Measurements from ENCODE around the gene PEX26. TPM values are rescaled to one million over a fixed set of nuclear protein-coding genes. Genes with fewer than 3 reads are reported as not detected.

PEX26 gene
- polyA plus RNA-seq, 1 donor from 2014 or later, result 30.2 TPM

- Histone ChIP-seq H3K4me3 (ENCODE audit: low read length) (no peak overlapping the region), H3F3A (ENCODE audit: insufficient read depth, low read length, poor library complexity, severe bottlenecking) (no peaks in the 10 kb centered on the region), H3K4me2 (ENCODE audit: low read length) (no peak overlapping the region), H3K36me3 (ENCODE audit: insufficient read depth, low read length) (no peaks in the 10 kb centered on the region), H3K9me3 (ENCODE audit: low read length) (no peaks in the 10 kb centered on the region), H3K27me3 (ENCODE audit: insufficient read depth, low read depth, low read length) (no peaks in the 10 kb centered on the region), H3K79me2 (replicated peaks; ENCODE audit: insufficient read depth, low read length) (peaks cover 10% of the 10 kb centered on the region), H4K20me1 (ENCODE audit: insufficient read depth) (no peaks in the 10 kb centered on the region), H3K9ac (ENCODE audit: low read length) (no peak overlapping the region), H3K27ac (ENCODE audit: low read length) (no peak overlapping the region), H3K9me2 (ENCODE audit: insufficient read depth, low read length) (no peaks in the 10 kb centered on the region), H2AFZ (ENCODE audit: low read depth, low read length) (no peak overlapping the region)
- TF ChIP-seq CTCF (IDR thresholded peaks at IDR 0.05; ENCODE audit: poor library complexity, severe bottlenecking), result no peak
- no peak for TF ChIP-seq REST (IDR thresholded peaks at IDR 0.05; ENCODE audit: borderline replicate concordance)
These were observed 2.0 kb downstream of the PEX26 start for GRCh38 chr22:18079706-18080233.

GRCh38 chr22:18081416-18081815 is 3.6 kb downstream of the PEX26 start:
- peaks cover 10% of the 10 kb centered on the region for H3K79me2 ChIP-seq (replicated peaks; ENCODE audit: insufficient read depth, low read length)
- H3K36me3 ChIP-seq (ENCODE audit: insufficient read depth, low read length), result no peaks in the 10 kb centered on the region
- H3K4me3 ChIP-seq (ENCODE audit: low read length), result no peak overlapping the region
- no peak overlapping the region for H3K4me2 ChIP-seq (ENCODE audit: low read length)
- TF ChIP-seq SMC3 (conservative IDR thresholded peaks at IDR 0.05; ENCODE audit: poor library complexity) (no peak), EZH2 (IDR thresholded peaks at IDR 0.05; ENCODE audit: borderline replicate concordance, insufficient read depth, low read length, poor library complexity, severe bottlenecking) (no peak), EP300 (conservative IDR thresholded peaks at IDR 0.05; ENCODE audit: poor library complexity, severe bottlenecking) (no peak), TAF1 (IDR thresholded peaks at IDR 0.05; ENCODE audit: low read depth) (no peak), POLR2AphosphoS5 (IDR thresholded peaks at IDR 0.05) (no peak), CTCF (IDR thresholded peaks at IDR 0.05; ENCODE audit: poor library complexity, severe bottlenecking) (no peak), REST (IDR thresholded peaks at IDR 0.05; ENCODE audit: borderline replicate concordance) (no peak), MXI1 (conservative IDR thresholded peaks at IDR 0.05; ENCODE audit: poor library complexity, severe bottlenecking) (no peak), RAD21 (conservative IDR thresholded peaks at IDR 0.05) (no peak)
- H3K9me2 ChIP-seq (ENCODE audit: insufficient read depth, low read length), result no peaks in the 10 kb centered on the region
- no peak overlapping the region for H3K9ac ChIP-seq (ENCODE audit: low read length)
- H2AFZ ChIP-seq (ENCODE audit: low read depth, low read length), result no peak overlapping the region
- H4K20me1 ChIP-seq (ENCODE audit: insufficient read depth), result no peaks in the 10 kb centered on the region
- no peaks in the 10 kb centered on the region for H3K9me3 ChIP-seq (ENCODE audit: low read length)
- H3F3A ChIP-seq (ENCODE audit: insufficient read depth, low read length, poor library complexity, severe bottlenecking), result no peaks in the 10 kb centered on the region
- H3K27ac ChIP-seq (ENCODE audit: low read length), result no peak overlapping the region
- H3K27me3 ChIP-seq (ENCODE audit: insufficient read depth, low read depth, low read length), result no peaks in the 10 kb centered on the region

Measured in neural cell (in vitro differentiated cells).